Loucy (cell line): ENCODE data around the gene GALNT18.

Experiments
- EZH2phosphoT487 ChIP-seq: fragments of 200-600 bp; IDR thresholded peaks from 2 replicates; pipeline ENCODE4 v1.6.1; 2018; ENCODE audit warnings: antibody characterized with exemption, mild to moderate bottlenecking, moderate library complexity, borderline replicate concordance
- TF ChIP-seq, protein P1 (sequence below): fragments of 200-600 bp; sonication (generic); conservative IDR thresholded peaks from 2 replicates; pipeline ENCODE4 v1.5.1; 2014; ENCODE audit warnings: mild to moderate bottlenecking, antibody characterized with exemption, low read length

GRCh38 chr11:11445441-11446185 is 176.2 kb downstream of the GALNT18 start:
- TF ChIP-seq, protein P1, sequence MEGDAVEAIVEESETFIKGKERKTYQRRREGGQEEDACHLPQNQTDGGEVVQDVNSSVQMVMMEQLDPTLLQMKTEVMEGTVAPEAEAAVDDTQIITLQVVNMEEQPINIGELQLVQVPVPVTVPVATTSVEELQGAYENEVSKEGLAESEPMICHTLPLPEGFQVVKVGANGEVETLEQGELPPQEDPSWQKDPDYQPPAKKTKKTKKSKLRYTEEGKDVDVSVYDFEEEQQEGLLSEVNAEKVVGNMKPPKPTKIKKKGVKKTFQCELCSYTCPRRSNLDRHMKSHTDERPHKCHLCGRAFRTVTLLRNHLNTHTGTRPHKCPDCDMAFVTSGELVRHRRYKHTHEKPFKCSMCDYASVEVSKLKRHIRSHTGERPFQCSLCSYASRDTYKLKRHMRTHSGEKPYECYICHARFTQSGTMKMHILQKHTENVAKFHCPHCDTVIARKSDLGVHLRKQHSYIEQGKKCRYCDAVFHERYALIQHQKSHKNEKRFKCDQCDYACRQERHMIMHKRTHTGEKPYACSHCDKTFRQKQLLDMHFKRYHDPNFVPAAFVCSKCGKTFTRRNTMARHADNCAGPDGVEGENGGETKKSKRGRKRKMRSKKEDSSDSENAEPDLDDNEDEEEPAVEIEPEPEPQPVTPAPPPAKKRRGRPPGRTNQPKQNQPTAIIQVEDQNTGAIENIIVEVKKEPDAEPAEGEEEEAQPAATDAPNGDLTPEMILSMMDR, result no peak
- no peak for TF ChIP-seq EZH2phosphoT487
